Activated T-helper 17 cell treated with anti-CD3 and anti-CD28 coated beads, Interleukin-2, amount 50 U/mL, for 72 hours (primary cell): ENCODE measurements around the gene AP3S1. TPM values are rescaled to one million over a fixed set of nuclear protein-coding genes. Genes with fewer than 3 reads are reported as not detected.

Source experiments
- ATAC-seq: fragments of 150-1000 bp; cut with Tn5 transposase; replicated peaks from 2 replicates; pipeline ENCODE4 v1.10.0; 2021; ENCODE audit warnings: mild to moderate bottlenecking, moderate library complexity
- H3K27ac Mint-ChIP-seq: one replicate; pipeline ENCODE4 v1.8.0; 2022; ENCODE audit warnings: mixed read lengths
- H3K27me3 Mint-ChIP-seq: one replicate; pipeline ENCODE4 v1.8.0; 2022; ENCODE audit warnings: mixed read lengths
- H3K36me3 Mint-ChIP-seq: one replicate; pipeline ENCODE4 v1.8.0; 2022; ENCODE audit warnings: low read depth, mild to moderate bottlenecking, mixed read lengths
- H3K4me1 Mint-ChIP-seq: one replicate; pipeline ENCODE4 v1.8.0; 2022; ENCODE audit warnings: mixed read lengths
- H3K4me3 Mint-ChIP-seq: one replicate; pipeline ENCODE4 v1.8.0; 2022; ENCODE audit warnings: mild to moderate bottlenecking, mixed read lengths
- H3K9me3 Mint-ChIP-seq: one replicate; pipeline ENCODE4 v1.8.0; 2022; ENCODE audit warnings: mixed read lengths
- total RNA-seq, 2 donors: library from RNA; stranded (reverse); gene quantifications; one replicate each; pipeline ENCODE4 v1.2.3, GENCODE V29; 2022

Gene AP3S1
- total RNA-seq, 2 donors from 2014 or later: 114 to 253 TPM

- no peaks in the 10 kb centered on the region for H3K9me3 Mint-ChIP-seq
- ATAC-seq: peak; percentile 18
- peaks cover 24% of the 10 kb centered on the region for H3K4me1 Mint-ChIP-seq
- H3K36me3 Mint-ChIP-seq: peaks cover 55% of the 10 kb centered on the region
- H3K27me3 Mint-ChIP-seq: no peaks in the 10 kb centered on the region
- peak overlapping the region; percentile 98 for H3K4me3 Mint-ChIP-seq
- peak overlapping the region; percentile 98 for H3K27ac Mint-ChIP-seq
These were observed 577 bp downstream of the AP3S1 start for GRCh38 chr5:115842089-115842935.

DNA sequence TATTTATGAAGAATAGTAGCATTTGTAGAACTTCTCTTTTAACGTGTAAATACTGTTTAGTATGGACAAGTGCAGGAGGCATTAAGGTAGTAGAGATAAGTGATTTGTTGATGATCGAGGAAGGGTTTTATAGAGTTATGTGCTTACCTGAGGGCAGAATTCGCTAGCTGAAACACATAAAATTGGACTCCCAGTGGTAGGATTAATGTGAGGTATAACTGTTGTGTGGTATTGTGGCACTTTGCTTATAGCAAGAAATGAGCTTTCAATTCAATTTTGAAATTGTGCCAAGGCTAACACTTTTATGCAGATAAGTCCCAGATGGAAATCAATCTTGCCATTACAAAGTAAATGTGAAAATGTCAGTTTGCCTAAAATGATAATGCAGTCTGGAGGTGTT, 1.2 kb downstream of the AP3S1 start:
- Mint-ChIP-seq H3K27ac (peak overlapping the region; percentile 92), H3K36me3 (peaks cover 48% of the 10 kb centered on the region), H3K27me3 (no peaks in the 10 kb centered on the region), H3K4me3 (peak overlapping the region; percentile 98), H3K4me1 (peaks cover 24% of the 10 kb centered on the region), H3K9me3 (no peaks in the 10 kb centered on the region)
- no peak for ATAC-seq

DNA sequence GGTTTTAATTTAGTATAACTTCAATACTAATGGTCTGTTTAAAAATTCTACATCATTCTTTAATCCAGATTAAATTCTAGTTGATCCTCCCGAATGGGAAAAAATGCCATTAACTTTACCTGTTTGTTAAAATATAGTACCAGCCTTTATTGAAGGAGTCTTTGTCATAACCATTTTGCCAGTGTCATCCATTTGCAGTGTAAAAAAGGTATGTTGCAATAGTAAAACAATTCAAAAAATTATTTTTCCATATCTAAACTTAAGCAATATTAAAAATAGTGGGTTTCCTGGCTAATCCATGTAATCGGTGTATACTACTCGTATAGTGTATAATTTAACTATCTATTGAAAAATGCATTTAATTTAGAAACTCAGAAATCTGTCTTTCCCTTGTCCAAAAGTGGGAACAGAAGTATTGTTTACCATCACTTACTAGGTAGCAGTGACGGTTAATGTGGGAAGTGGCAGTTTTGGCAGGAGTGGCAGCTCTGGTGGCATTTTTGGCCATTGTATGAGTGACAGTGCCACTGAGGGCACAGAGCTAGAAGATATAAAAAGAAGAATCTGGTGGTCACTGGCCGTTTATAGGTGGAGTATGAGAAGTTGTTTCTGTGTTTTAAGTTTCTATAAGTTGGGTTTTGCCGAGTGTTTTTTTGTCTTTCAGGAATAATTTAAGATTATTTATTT, 1.9 kb downstream of the AP3S1 start:
- Mint-ChIP-seq H3K27ac (peak overlapping the region; percentile 92), H3K4me3 (peak overlapping the region; percentile 98), H3K9me3 (no peaks in the 10 kb centered on the region), H3K4me1 (peaks cover 24% of the 10 kb centered on the region), H3K27me3 (no peaks in the 10 kb centered on the region), H3K36me3 (peaks cover 42% of the 10 kb centered on the region)
- ATAC-seq: no peak

DNA sequence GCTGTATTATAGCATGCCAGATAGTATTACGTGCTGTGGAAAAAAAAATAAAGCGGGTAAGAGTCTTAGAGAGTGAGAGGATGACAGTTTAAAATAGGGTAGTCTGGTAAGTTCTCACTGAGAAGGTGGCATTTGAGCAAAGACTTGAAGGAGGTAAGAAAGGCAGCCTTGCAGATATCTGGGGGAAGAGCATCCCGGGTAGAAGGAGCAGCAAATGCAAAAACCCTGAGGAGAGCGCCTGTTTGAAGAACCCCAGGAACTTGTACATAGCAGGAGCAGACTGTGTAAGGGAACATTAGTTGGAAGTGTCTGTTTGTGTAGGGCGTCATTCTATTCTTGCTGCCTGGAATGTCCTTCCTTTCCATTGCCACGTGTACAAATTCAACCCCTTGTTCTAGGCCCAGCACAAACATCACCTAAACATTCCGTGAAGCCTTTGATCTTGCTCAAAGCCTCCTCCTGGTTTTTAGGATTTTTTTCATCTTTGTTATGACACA, 2.6 kb downstream of the AP3S1 start:
- Mint-ChIP-seq H3K4me1 (peaks cover 23% of the 10 kb centered on the region), H3K27ac (no peak overlapping the region), H3K36me3 (peaks cover 34% of the 10 kb centered on the region), H3K27me3 (no peaks in the 10 kb centered on the region), H3K4me3 (peak overlapping the region; percentile 98), H3K9me3 (no peaks in the 10 kb centered on the region)
- ATAC-seq: no peak

- peaks cover 17% of the 10 kb centered on the region for H3K36me3 Mint-ChIP-seq
- H3K27me3 Mint-ChIP-seq: no peaks in the 10 kb centered on the region
- peaks cover 18% of the 10 kb centered on the region for H3K4me1 Mint-ChIP-seq
- no peak for ATAC-seq
- H3K9me3 Mint-ChIP-seq: no peaks in the 10 kb centered on the region
- H3K27ac Mint-ChIP-seq: no peak overlapping the region
- H3K4me3 Mint-ChIP-seq: no peak overlapping the region
These were observed 5.6 kb downstream of the AP3S1 start for GRCh38 chr5:115847290-115847689.

DNA sequence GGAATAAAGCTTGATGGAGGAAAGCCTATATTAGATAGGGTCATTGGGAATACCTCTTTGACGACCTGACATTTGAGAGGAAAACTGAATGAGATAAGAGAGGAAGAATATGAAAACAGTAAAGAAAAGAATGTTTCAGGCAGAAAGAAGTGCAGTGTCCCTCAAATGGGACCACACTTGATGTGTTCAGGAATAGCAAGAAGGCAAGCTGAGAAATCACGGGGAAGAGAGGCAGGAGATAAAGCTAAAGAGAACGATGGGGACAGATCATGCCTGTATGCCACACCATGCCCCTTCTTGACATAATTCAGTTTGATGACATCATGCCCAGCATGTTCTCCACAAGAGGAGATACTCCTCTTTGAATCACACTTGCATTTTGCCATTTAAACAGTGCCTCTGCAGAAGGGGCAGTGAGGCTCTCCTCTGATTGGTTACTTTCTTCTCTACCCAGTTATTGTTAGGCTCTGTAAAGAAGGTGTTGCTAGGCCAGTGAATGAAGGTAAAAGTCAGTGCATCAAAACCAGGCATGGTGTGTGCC, 7.6 kb downstream of the AP3S1 start:
- no peak overlapping the region for H3K4me3 Mint-ChIP-seq
- peaks cover 17% of the 10 kb centered on the region for H3K36me3 Mint-ChIP-seq
- ATAC-seq: no peak
- H3K9me3 Mint-ChIP-seq: no peaks in the 10 kb centered on the region
- peaks cover 9% of the 10 kb centered on the region for H3K4me1 Mint-ChIP-seq
- H3K27me3 Mint-ChIP-seq: no peaks in the 10 kb centered on the region
- H3K27ac Mint-ChIP-seq: no peak overlapping the region

DNA sequence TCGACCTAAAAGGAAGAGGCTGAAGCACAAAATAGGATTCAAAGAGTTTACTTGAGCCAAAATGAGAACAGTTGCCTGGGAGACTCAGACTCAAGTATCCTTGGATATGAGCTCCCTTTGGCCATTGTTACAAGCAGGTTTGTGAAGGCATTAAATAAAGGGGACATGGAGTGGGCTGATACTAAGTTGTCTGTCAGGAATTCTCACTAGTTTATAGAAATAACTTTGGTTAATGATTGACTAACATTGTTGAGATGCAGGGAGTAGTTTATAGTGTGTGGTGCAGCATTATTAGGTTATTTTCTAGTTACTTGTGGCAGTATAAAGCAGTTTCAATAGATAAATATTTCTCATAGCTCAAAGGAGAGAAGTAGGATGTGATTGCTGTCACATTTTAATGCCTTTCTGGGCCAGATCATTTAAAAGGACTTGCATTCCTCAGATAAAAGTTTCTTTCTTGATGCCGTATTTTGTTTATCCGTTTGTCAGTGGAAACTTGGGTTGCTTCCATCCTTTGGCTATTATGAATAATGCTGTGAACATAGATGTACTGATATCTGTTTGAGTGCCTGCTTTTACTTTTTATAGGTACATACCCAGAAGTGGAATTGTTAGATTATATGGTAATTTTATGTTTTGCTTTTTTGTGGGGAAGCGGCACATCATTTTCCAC, 9.1 kb downstream of the AP3S1 start:
- no peaks in the 10 kb centered on the region for H3K27me3 Mint-ChIP-seq
- no peak overlapping the region for H3K4me3 Mint-ChIP-seq
- peaks cover 11% of the 10 kb centered on the region for H3K4me1 Mint-ChIP-seq
- peaks cover 18% of the 10 kb centered on the region for H3K36me3 Mint-ChIP-seq
- no peak for ATAC-seq
- no peak overlapping the region for H3K27ac Mint-ChIP-seq
- no peaks in the 10 kb centered on the region for H3K9me3 Mint-ChIP-seq

- no peaks in the 10 kb centered on the region for H3K27me3 Mint-ChIP-seq
- no peak overlapping the region for H3K4me3 Mint-ChIP-seq
These were observed 12.4 kb downstream of the AP3S1 start for GRCh38 chr5:115854139-115854538.

DNA sequence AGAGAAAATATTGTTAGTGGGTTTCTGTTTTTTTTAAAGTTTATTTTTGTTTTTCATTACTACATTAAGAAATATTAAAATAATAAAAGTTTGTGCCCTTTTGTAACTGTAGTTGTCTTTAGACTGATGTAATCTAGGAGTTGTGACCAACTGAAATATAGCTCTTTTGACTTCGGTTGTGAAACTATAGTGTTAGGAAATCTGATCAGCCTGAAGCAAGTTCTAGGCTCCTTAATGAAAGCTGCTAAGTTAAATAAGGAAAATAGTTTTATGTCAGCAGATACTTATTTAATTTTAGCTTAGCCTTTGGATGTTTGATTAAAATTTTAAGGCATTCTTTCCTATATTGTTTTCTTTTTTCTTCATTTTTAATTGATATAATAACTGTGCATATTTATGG, 14.2 kb downstream of the AP3S1 start:
- Mint-ChIP-seq H3K4me1 (peaks cover 25% of the 10 kb centered on the region), H3K27ac (no peak overlapping the region), H3K9me3 (no peaks in the 10 kb centered on the region), H3K4me3 (no peak overlapping the region), H3K36me3 (peaks cover 18% of the 10 kb centered on the region), H3K27me3 (no peaks in the 10 kb centered on the region)
- ATAC-seq: no peak

More at GRCh38 chr5:115854139-115854538, 12.4 kb downstream of the AP3S1 start:
- Mint-ChIP-seq H3K27ac (no peak overlapping the region), H3K4me1 (peaks cover 20% of the 10 kb centered on the region), H3K36me3 (peaks cover 18% of the 10 kb centered on the region), H3K9me3 (no peaks in the 10 kb centered on the region)
- ATAC-seq: no peak

DNA sequence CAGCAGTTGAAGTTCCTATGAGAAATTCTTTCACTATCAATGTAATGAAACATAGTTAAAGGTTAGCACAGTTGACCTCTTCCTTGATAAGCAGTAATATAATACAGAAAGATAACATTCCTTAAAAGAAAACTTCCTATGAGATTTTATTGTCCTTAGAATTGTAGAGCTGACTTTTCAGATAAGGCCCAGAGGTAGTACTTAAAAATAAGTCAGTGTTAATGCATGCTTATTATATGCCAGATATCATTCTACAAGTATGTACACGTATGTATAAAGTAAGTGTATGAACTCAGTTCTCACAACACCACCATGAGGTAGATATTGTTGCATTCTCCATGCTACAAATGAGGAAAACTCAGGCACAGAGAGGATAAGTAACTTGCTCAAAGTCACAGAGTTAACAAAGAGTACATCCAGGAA, 15.3 kb downstream of the AP3S1 start:
- Mint-ChIP-seq H3K27me3 (no peaks in the 10 kb centered on the region), H3K36me3 (peaks cover 18% of the 10 kb centered on the region), H3K27ac (no peak overlapping the region), H3K9me3 (no peaks in the 10 kb centered on the region), H3K4me3 (no peak overlapping the region), H3K4me1 (peaks cover 28% of the 10 kb centered on the region)
- ATAC-seq: no peak

DNA sequence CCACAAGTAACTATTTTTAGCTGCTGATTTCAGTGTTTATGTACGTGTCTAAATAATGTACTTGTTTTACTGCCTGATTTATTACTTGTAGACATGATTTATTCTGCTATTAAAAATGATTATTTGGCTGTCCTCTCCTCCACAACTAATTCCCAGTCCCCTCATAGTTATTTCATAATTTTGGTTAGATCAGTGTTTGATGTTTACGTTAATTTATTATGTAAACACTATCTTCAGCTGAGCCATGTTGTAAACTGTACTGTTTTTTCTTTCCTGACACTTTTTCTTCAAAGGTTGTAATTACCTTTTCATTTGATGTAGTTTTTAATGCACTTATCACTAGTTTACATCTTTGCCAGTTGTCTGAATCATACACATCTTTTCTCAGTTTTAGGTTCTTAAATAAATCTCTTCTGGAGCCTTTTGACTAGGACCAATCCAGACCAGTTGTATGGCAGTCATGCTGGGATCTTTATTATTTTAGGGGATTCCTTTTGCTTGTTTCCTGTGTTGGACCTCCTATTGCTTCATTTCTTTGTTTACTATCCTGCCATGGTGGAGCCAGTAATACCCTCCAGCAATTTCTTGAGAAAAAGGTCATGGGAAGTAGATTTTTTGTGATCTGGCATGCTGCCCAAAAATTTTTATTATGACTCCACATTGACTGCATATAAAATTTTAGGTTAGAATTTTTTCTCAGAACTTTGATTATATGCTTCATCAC, 16.1 kb downstream of the AP3S1 start:
- Mint-ChIP-seq H3K4me3 (no peak overlapping the region), H3K27me3 (no peaks in the 10 kb centered on the region), H3K36me3 (peaks cover 18% of the 10 kb centered on the region), H3K27ac (no peak overlapping the region), H3K9me3 (no peaks in the 10 kb centered on the region), H3K4me1 (peaks cover 28% of the 10 kb centered on the region)
- ATAC-seq: peak; percentile 40

DNA sequence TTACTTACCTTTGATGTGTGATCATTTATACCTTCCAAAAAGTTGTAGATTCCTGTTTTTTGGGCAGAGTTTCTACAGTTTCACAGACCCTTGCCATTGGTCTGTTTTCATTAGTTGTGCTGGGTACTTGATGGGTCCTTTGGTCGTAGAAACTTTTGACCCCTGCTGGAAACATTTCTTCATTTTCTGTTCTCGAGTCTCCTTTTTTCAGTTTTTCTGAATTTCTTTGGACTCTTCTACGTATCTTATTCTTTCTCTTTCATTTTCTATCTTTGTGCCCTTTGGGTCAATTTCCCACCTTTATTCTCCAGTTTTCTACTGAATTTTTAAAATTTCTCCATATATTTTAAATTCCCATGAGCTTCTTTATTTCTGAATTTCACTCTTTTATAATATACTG, 16.7 kb downstream of the AP3S1 start:
- H3K9me3 Mint-ChIP-seq: no peaks in the 10 kb centered on the region
- H3K27ac Mint-ChIP-seq: no peak overlapping the region
- peaks cover 12% of the 10 kb centered on the region for H3K36me3 Mint-ChIP-seq
- peaks cover 28% of the 10 kb centered on the region for H3K4me1 Mint-ChIP-seq
- ATAC-seq: no peak
- no peaks in the 10 kb centered on the region for H3K27me3 Mint-ChIP-seq
- H3K4me3 Mint-ChIP-seq: no peak overlapping the region

DNA sequence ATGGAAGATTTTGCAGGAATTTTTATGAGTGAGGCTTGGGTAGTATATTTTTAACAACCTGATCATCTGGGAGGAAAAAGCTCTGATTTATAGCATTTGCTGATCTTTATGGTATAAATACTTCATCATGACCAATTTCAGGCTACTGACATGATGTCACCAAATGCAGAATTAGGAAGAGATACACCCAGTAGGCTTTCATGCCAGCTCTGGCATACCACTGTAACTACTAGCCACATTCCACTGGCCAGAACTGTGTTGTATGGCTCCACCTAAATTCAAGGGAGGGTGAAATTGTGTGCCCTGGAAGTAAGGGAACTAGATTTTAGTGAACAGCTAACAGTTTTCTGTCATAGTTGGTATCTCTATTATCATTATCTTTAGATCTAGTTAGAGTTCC, 17.6 kb downstream of the AP3S1 start:
- Mint-ChIP-seq H3K4me1 (peaks cover 29% of the 10 kb centered on the region), H3K9me3 (no peaks in the 10 kb centered on the region), H3K36me3 (peaks cover 6% of the 10 kb centered on the region), H3K27ac (no peak overlapping the region), H3K27me3 (no peaks in the 10 kb centered on the region), H3K4me3 (no peak overlapping the region)
- ATAC-seq: no peak
